Motor neuron (in vitro differentiated cells): ENCODE results near the gene ATG9A. TPM values are rescaled to one million over a fixed set of nuclear protein-coding genes. Genes with fewer than 3 reads are reported as not detected.

Experiments
- ATAC-seq, 8 experiments: fragments of 200-7000 bp; cut with Tn5 transposase; replicated peaks in 6 of 8; 2 replicates each; pipeline ENCODE4 v1.8.0; 2021; ENCODE audit warnings: mild to moderate bottlenecking in 8 of 8, moderate library complexity in 8 of 8
- H3K27ac ChIP-seq, 2 donors: fragments of 250-450 bp; sonication (Bioruptor Pico); 2 replicates each; pipeline ENCODE4 v1.9.0; 2021; ENCODE audit warnings: antibody characterized with exemption in 2 of 2, mild to moderate bottlenecking in 2 of 2, moderate library complexity in 1 of 2
- H3K4me1 ChIP-seq, 2 donors: fragments of 250-450 bp; sonication (Bioruptor Pico); replicated peaks in 1 of 2; 2 replicates each; pipeline ENCODE4 v1.6.1; 2021; ENCODE audit warnings: antibody characterized with exemption in 2 of 2, mild to moderate bottlenecking in 2 of 2, moderate library complexity in 1 of 2
- H3K4me3 ChIP-seq, 5 donors: fragments of 250-450 bp; sonication (Bioruptor Pico); 2 replicates each; pipeline ENCODE4 v1.9.0; 2021; ENCODE audit warnings: antibody characterized with exemption in 5 of 5, mild to moderate bottlenecking in 5 of 5, moderate library complexity in 4 of 5
- WGBS, 10 experiments: fragments of 450-650 bp; shearing (Covaris generic); methylation state at CpG; one replicate each; pipeline ENCODE4 v1.0.0; 2022; 5-methylcytosine and 5-hydroxymethylcytosine counted together
- in situ Hi-C, 9 experiments: fragments of 400-800 bp; cut with MboI; loops; one replicate each; pipeline ENCODE4 v1.15.0; 2021; ENCODE audit warnings: low sequenced_read_pairs in 9 of 9, low pct_unique_long_range_greater_than_20kb in 2 of 9; ENCODE audit not compliant: unreplicated experiment in 9 of 9
- total RNA-seq, 8 experiments: library from RNA; unstranded; fragments of 300-600 nt; gene quantifications; 2 replicates each; pipeline versions ENCODE4 v1.2.3 to v1.2.4, GENCODE V29; 2022

The ATG9A gene
- total RNA-seq = 10 to 100 TPM; 21.5 to 50.5 (median 34.4) TPM

GRCh38 chr2:219229305-219230058, at the start of gene ATG9A, which contains the start of gene ANKZF1:
Gene ATG9A, minus strand, starts transcription at chr2:219229636. Its CDS starts 1,612 bp downstream, at chr2:219228024.
Gene ANKZF1, plus strand, starts transcription at chr2:219229806. Its CDS starts 452 bp downstream, at chr2:219230258.
- 0 to 7% (median 1%) methylated on average over 1 to 26 of the region's 80 CpGs; no CpG with 5 or more reads in 3 of the 10 experiments for WGBS, 10 experiments
- ATAC-seq = peak; percentile 93 to 98 (median 97)
- in situ Hi-C loops = no loop called here
- Histone ChIP-seq H3K4me1 (peaks cover 17 to 18% of the 10 kb centered on the region in 2 donors), H3K4me3 (peak within 1 kb of the TSS; percentile 55 to 90 (median 87)), H3K27ac (peak within 1 kb of the TSS; percentile 92 to 95)

GRCh38 chr2:219278655-219279150, 49.3 kb upstream of the ATG9A start:
- Histone ChIP-seq H3K4me1 (peaks cover 14 to 21% of the 10 kb centered on the region in 2 donors), H3K4me3 (peak overlapping the region; percentile 16 to 84 (median 64)), H3K27ac (peak overlapping the region; percentile 77 to 90)
- WGBS, 10 experiments = 10 to 54% (median 33%) methylated on average over 1 to 6 of the region's 9 CpGs; no CpG with 5 or more reads in 4 of the 10 experiments
- in situ Hi-C loops = no loop called here
- ATAC-seq = no peak

- Histone ChIP-seq H3K4me1 (peaks cover 14 to 21% of the 10 kb centered on the region in 2 donors), H3K27ac (peak overlapping the region; percentile 77 to 90), H3K4me3 (peak overlapping the region in 2 of 5 donors; percentile 16 to 64)
- peak in 2 of 8 experiments; percentile 0 to 20 for ATAC-seq
- 0 to 56% (median 32%) methylated on average over 1 to 18 of the region's 25 CpGs; no CpG with 5 or more reads in 2 of the 10 experiments for WGBS, 10 experiments
- in situ Hi-C loops = no loop called here
These were observed 48.5 kb upstream of the ATG9A start for GRCh38 chr2:219277703-219278654.

- H3K4me3 ChIP-seq = no peak overlapping the region
- no peak overlapping the region for H3K27ac ChIP-seq
- ATAC-seq = peak in 4 of 8 experiments; percentile 7 to 12 (median 10)
- in situ Hi-C loops = no loop called here
- WGBS, 10 experiments = 0 to 74% (median 0%) methylated on average over 1 to 3 of the region's 6 CpGs; no CpG with 5 or more reads in 1 of the 10 experiments
- H3K4me1 ChIP-seq = peaks cover 10 to 14% of the 10 kb centered on the region in 2 donors
These were observed 45.0 kb upstream of the ATG9A start for GRCh38 chr2:219274361-219274921.

- H3K27ac ChIP-seq = no peak overlapping the region
- in situ Hi-C loops = no loop called here
- WGBS, 10 experiments = 40% methylated on average over 1 of the region's 3 CpGs; no CpG with 5 or more reads in 9 of the 10 experiments
- no peak for ATAC-seq
- H3K4me3 ChIP-seq = no peak overlapping the region
- peaks cover 10 to 14% of the 10 kb centered on the region in 2 donors for H3K4me1 ChIP-seq
These were observed 44.5 kb upstream of the ATG9A start for GRCh38 chr2:219273937-219274336.

GRCh38 chr2:219272995-219273394, 43.6 kb upstream of the ATG9A start:
- no peak for ATAC-seq
- WGBS, 10 experiments = 0 to 100% (median 60%) methylated on average over 1 to 2 of the region's 2 CpGs; no CpG with 5 or more reads in 6 of the 10 experiments
- in situ Hi-C loops = no loop called here
- Histone ChIP-seq H3K27ac (no peak overlapping the region), H3K4me1 (peaks cover 3 to 6% of the 10 kb centered on the region in 2 donors), H3K4me3 (no peak overlapping the region)

- Histone ChIP-seq H3K4me3 (no peak overlapping the region), H3K27ac (no peak overlapping the region), H3K4me1 (peaks cover 0 to 4% of the 10 kb centered on the region in 2 donors)
- ATAC-seq = no peak
- 25 to 90% (median 48%) methylated on average over 2 to 3 of the region's 4 CpGs; no CpG with 5 or more reads in 5 of the 10 experiments for WGBS, 10 experiments
- in situ Hi-C loops = no loop called here
These were observed 42.9 kb upstream of the ATG9A start for GRCh38 chr2:219272356-219272755.

GRCh38 chr2:219271021-219271420, 41.6 kb upstream of the ATG9A start:
- Histone ChIP-seq H3K4me1 (peaks cover 0 to 4% of the 10 kb centered on the region in 2 donors), H3K4me3 (no peak overlapping the region), H3K27ac (no peak overlapping the region)
- in situ Hi-C loops = no loop called here
- no peak for ATAC-seq
- 80% methylated on average over 2 of the region's 2 CpGs; no CpG with 5 or more reads in 9 of the 10 experiments for WGBS, 10 experiments

GRCh38 chr2:219270055-219270372, 40.6 kb upstream of the ATG9A start:
- H3K4me3 ChIP-seq = no peak overlapping the region
- H3K4me1 ChIP-seq = peaks cover 0 to 4% of the 10 kb centered on the region in 2 donors
- in situ Hi-C loops = no loop called here
- whole genome bisulfite sequencing, 10 experiments = 40 to 100% (median 50%) methylated on average over 1 of the region's 5 CpGs; no CpG with 5 or more reads in 7 of the 10 experiments
- H3K27ac ChIP-seq = no peak overlapping the region
- ATAC-seq = no peak

GRCh38 chr2:219269362-219270054, 40.1 kb upstream of the ATG9A start:
- in situ Hi-C loops = no loop called here
- H3K4me3 ChIP-seq = no peak overlapping the region
- ATAC-seq = peak in 3 of 8 experiments; percentile 39 to 60 (median 55)
- no peak overlapping the region for H3K27ac ChIP-seq
- 20 to 100% (median 63%) methylated on average over 1 to 7 of the region's 8 CpGs for WGBS, 10 experiments
- H3K4me1 ChIP-seq = peaks cover 0 to 4% of the 10 kb centered on the region in 2 donors

- no peak overlapping the region for H3K4me3 ChIP-seq
- in situ Hi-C loops = no loop called here
- 17 to 80% (median 46%) methylated on average over 1 to 2 of the region's 2 CpGs; no CpG with 5 or more reads in 6 of the 10 experiments for WGBS, 10 experiments
- H3K27ac ChIP-seq = no peak overlapping the region
- no peaks in the 10 kb centered on the region for H3K4me1 ChIP-seq
- ATAC-seq = peak in 2 of 8 experiments; percentile 89 to 90
These were observed 38.9 kb upstream of the ATG9A start for GRCh38 chr2:219268294-219268693.

- no peaks in the 10 kb centered on the region for H3K4me1 ChIP-seq
- WGBS, 10 experiments = 17 to 43% methylated on average over 1 of the region's 1 CpG; no CpG with 5 or more reads in 8 of the 10 experiments
- in situ Hi-C loops = no loop called here
- H3K4me3 ChIP-seq = no peak overlapping the region
- no peak overlapping the region for H3K27ac ChIP-seq
- no peak for ATAC-seq
These were observed 37.5 kb upstream of the ATG9A start for GRCh38 chr2:219266886-219267285.
